HG02610 (cell line): Measurements from ENCODE around the gene SLC25A48.

Experiments
- ATAC-seq: cut with Tn5 transposase; IDR thresholded peaks from one replicate; pipeline ENCODE4 v1.9.1; 2021; ENCODE audit warnings: mild to moderate bottlenecking, moderate library complexity; ENCODE audit not compliant: unreplicated experiment

SLC25A48 gene

DNA sequence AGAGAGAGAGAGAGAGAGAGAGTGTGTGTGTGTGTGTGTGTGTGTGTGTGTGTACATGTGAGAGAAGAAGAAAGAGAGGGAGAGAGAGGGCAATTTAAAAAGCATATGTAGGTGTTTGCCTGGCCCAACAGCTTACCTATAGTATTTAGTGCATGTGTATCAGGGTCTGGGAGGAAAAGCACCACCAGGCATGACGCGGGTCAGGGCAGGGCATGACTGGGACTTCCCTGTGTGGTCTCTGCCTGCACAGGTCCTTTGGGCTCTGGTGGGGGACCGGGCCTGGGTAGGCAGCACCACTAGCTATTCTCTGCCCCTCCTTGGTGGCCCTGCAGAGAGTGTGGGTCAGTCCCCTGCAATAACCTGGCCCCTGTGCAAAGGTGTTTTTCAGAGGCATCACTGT is 45.1 kb downstream of the SLC25A48 start:
- ATAC-seq: no peak

DNA sequence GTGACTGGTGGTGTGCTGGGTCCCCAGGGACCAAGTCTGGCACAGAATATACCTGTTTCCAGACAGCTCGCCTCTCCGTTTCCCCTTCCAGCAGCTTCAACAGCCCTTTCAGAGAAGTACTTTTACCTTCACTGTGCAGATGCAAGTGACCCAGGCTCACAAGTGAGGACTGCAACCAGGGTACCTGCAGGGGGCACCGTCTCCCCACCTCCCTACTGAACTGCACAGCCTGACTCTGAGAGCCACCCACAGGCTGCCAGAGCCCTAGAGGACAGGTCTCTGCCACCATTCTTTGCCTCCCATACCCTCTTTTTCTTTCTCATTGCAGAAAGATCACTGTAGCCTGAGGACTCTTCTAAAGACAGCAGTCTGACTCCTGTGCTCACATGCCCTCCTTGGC is 45.8 kb downstream of the SLC25A48 start:
- no peak for ATAC-seq

DNA sequence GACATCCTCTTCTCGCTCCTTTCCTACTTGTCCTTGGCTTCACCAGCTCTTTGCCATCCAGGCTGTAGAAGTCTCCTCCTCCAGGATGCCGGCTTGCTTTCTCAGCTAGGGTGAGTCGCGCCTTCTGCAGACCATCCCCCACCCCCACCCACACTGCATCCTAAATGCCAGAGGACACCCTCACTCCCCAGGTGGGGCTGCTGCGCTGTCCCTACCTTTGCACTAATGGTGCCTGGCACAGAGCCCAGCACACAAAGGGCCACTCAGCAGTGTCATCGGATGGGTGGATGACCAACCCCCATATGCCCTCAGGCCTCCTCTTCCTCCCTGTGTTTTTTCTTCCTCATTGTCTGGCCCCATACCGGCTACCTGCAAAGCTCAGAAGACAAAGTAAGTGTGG is 46.3 kb downstream of the SLC25A48 start:
- ATAC-seq: no peak

DNA sequence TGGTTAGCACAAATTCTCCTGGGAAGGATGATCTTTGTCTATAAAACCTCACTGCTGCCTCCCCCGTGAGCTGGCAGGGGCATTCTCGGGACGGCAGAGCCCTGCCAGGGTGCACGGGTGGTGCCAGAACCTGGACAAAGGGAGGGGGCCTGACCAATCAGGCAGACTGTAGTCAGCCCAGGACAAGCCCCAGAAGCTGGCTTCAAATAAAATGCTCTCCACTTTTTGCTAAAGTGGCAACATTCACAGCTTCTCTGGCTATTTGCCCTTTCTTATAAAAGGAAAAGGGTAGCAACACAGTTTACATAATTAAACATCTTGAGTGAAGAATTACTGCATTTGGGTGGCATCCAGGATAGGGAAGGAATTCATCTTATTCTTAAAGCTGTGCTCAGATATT is 46.8 kb downstream of the SLC25A48 start:
- ATAC-seq: no peak

DNA sequence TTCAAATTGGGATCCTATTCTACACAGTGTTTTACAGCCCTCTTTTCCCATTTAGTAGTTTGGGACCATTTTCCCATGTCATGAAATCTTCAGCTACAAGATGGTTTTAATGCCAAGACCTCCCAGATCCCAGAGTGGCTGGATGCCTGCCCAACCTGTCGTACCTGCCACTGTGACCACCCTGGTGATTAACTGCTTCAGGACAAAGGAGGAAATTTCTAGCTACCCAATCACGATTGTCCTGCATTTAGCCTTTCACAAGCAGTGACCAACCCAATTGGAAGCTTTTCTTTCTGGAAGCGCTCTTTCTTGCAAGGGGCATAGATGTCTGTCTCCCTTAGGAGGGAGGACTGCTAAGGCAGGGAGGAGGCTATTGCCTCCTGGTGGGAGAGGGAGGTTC is 47.4 kb downstream of the SLC25A48 start:
- no peak for ATAC-seq

DNA sequence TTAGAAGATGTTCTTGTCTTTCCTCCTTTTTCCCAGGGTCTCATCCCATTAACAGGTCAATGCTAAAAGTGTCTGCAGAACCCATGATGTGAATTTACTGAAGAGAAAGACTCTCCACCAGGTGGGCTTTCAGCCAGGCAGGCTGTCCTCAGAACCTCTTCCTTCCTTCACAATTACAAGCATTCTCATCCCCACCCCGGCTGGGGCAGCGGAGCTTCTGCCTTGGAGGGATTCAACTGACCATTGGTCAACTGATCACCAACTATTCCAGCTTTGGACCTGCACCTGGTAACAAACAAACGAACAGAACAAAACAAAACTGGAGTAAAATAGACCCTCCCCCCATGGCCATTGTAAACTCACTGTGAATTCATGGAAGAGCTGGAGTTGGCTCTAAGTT is 48.6 kb downstream of the SLC25A48 start:
- no peak for ATAC-seq

DNA sequence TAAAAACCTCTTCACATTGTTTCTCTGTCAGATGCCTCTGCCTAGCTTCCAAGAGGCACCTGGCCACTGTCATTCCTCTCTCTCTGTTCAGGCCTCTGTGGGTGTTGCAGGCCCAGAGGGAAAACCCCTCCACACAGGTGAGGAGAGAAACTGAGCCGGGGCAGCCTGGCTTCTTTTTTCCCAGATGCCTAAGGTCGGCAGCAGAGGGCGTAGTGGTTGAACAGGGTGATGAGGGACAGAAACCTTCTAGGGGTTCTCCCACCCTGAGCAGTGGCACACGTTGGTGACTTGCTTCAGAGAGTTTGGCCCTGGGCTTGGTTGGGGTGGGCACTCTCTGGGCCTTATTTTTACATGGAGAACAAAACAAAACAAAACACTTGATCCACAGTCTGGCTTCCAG is 49.0 kb downstream of the SLC25A48 start:
- ATAC-seq: no peak

DNA sequence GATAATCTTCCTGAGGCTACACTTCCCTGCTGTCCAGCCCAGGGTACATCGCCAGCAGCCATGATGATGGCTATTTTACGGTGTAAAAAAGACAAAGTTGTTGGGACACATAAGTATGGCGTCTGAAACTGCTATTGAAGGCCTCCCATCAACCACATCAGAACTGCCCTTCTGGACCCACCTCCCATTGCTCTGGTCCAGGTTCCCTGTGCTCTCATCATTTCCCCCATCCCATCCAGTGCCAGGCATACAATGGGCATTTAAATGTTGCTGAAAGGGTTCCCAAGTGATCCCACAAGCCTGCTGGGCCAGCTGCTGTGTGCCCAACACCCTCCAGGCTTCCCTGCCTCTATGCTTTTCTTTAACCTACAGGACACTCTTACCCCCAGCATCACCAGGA is 50.6 kb downstream of the SLC25A48 start:
- no peak for ATAC-seq

DNA sequence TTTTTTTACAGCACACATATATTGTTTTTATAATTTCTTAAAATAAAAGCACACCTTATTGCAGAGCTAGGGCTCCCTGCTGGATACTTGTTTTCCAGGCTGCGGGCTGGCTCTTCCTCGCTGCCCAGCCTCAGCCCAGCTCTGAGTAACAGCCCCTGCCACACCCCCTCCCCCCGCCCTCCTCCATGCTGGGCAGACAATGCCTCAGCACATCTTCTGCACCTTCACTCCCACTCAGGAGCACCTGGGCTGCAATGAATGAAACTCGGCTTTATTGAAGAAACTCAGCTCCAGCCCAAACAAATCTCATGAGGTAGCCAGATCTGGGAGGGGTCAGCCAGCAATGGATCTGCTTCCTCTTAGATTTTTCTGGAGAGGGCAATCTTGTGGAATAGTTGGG is 51.7 kb downstream of the SLC25A48 start:
- ATAC-seq: no peak

DNA sequence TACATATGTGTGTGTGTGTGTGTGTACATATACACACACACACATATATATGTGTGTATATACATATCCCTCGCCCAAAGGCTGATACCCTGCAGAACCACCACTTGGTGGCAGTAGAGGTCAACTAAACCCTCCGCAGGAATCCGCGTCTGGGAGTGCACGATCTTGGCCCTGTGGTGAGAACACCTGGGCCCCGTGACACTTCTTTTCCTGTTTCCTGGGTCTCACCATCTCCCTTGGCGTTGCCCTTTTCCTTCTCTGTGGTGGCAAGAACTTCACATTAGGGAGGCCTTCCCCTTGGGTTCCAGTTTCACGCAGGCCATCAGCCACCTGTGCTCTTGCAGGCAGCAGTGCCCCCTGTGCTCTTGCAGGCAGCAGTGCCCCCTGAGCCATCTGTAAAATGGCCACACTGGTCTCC is 53.0 kb downstream of the SLC25A48 start:
- peak; percentile 83 for ATAC-seq

DNA sequence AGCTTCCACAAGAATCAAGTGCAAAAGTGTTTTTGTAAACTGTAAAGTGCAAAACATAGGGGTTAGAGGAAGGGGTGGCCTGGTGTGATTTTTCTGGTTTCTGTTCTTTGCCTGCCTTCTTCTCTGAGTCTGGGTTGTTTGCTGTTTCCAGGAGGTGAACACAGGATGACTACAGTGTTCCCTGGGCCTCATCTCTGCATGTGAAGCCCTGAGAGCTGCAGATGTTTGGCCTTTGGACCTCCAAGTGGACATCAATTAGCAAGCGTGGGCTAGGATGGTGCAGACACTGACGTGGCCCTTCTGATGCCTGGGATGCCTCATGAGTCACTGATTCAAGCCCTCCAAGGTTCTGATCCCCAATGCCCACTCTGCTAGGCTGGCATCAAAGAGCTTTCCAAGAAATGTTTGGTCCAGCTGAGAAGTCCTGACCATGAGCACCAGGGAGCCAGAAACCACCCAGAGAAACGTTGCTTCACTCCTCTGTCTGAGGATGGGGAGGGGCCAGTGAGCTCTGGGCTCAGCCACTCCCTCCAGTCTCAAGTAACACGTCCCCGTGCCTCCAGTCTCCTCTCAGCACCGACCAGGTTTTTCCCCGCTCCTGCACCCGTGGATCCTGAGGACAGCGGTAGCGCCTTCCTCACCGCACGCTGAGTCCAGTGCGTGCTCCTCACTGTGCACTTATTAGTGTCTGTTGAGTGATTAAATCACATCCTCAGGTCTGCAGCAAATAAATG is 53.6 kb downstream of the SLC25A48 start:
- ATAC-seq: no peak

DNA sequence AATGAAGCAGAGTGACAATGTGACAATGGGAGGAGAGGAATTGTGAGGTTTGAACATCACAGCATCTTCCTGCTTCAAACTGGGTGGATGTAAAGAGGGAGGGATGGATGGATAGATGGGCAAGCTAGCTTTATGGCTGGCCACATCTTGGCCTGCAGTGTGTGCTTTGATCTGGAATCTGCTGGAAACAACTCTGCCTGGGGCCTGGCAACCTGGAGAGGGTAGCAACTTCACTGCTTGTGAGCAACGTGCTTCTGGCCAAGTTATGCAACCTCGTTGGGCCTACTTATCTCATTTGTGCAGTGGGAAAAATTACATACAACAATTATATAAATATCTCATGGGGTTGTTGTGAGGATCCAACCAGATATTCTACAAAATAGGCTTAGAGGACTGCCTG is 55.8 kb downstream of the SLC25A48 start:
- no peak for ATAC-seq

DNA sequence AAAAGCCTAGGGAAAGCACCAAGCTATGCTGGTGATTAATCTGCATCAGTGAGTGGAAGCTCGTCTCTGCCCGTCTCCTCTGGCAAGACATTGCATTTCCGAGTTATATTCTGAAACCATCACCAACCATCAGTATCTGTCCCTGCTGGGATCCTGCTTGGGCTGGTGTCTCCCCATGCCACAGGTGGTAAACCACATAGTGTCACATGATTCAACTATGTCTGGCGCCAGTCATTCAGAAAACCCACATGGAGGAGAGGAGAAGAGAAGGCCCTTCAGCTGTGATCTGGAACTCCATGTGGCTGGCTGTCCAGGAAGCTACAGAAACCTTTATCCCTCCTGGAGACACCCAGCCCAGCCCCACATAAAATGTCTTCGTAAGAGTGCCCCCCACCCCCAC is 56.4 kb downstream of the SLC25A48 start:
- ATAC-seq: peak; percentile 80

DNA sequence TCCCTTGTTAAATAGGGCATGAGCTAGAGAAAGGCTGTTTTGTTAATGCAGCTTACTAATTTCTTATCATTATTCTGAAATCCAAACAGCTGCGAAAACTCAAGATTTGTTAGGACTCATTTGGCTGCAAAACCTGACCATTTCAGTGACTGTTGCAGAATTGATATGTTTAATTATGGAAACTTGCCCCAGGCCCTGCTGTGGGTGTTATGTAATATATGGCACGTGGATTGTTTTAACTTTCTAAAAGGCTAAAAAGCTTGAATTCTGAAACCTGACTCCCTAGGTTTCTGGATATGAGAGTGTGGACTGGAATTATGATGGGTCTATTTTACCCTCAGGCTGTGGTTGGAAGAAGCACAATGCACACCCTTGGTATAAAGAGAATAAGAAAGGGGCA is 56.8 kb downstream of the SLC25A48 start:
- no peak for ATAC-seq

DNA sequence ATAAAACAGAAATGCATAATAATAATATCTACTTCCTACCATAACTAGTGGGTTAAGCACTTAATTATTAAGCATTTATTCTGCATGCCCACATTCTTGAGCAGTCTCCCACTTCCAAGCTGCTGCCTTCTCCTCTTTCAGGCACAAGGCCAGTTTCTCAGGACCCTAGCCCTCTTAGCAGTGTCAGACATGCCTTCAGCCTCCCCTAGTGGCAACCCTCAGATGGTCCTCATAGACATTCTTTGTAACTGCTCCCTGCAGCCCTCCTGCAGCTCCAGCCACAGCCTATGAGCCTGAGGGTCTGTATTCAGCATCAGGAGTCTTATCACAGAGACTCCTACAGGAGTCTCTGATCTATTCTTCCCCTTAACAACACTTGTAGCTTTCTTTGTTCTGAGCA is 57.3 kb downstream of the SLC25A48 start:
- no peak for ATAC-seq

DNA sequence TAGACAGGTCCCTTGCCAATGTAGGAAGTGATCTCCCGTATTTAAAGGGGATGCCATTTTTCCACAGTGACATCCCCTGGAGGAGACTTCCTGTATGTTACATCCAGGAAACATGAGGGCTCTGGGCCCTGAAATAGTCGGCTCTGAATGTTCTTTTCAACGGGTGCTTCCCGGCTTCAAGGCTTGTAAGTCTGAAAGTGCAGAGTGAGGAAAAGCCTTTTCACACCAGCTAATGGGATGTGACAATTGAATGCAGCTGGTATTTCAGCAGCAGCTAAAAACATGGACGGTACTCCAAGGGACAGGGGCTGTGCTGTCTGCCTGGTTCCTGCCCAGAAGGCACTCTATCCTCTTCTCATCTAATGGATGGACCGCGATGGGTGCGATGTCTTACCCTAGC is 59.8 kb downstream of the SLC25A48 start:
- no peak for ATAC-seq

DNA sequence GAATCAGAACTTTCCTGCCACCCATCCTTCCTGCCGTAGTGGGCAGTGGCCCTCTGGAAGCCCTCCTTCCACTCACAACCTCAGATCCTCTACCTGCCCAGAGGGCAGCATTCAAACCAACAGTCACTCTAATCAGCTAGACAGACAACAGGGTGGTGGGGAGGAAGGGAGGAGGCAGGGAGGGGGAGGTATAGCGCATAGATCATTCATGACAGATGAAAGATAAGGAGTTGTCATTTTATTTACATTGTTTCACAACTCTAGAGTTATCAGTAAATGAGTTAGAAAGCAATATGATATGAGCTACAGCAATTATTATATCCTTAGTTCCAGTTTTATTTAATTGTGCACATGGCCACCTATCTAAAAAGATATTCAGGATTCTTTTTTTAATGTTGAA is 60.3 kb downstream of the SLC25A48 start:
- ATAC-seq: no peak

DNA sequence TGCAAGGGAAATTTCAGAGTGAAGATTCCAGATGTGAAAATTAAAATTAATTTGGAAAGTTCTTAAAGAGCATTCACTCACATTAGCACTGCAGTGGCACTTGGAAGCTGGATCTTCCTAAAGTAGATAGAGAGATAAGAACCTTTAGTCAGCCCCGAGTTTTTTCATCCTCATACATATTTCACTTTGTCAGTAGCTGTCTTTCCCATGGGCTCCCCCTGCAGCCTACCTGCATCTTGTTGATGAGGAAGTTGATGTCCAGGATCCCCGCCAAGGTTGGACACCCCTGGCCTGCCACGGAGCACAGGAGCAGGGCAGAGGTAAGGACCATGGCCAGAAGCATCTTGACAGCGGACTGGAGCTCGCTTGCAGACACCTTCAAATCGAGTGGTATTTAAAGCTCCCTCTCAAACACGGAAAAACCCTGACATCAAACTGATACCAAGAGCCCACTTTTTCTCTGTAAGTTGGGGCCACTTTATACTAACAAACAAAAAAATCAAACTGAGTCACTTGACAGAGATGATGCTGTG is 61.1 kb downstream of the SLC25A48 start, which contains the start of gene IL9:
Gene IL9, minus strand, starts transcription at position 368 of the 533 bp plus-strand sequence. Its CDS starts 25 bp downstream, at position 343.
- ATAC-seq: no peak

DNA sequence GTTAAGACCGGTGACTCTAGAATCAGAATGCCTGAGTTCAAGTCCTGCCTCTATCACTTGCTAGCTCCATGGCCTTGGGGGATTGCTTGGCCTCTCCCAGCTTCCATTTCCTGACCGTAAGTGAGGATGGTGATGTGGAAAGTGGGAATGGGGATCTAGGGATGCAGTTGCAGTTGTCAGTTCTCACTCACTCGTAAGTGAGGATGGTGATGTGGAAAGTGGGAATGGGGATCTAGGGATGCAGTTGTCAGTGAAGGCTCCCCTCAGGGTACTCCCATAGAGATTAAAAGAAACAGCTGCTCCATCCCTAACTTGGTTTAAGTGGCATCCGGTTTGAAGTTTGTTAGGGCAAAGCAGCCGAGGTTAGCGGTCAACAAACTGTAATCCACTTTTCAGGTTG is 64.2 kb downstream of the SLC25A48 start:
- no peak for ATAC-seq

DNA sequence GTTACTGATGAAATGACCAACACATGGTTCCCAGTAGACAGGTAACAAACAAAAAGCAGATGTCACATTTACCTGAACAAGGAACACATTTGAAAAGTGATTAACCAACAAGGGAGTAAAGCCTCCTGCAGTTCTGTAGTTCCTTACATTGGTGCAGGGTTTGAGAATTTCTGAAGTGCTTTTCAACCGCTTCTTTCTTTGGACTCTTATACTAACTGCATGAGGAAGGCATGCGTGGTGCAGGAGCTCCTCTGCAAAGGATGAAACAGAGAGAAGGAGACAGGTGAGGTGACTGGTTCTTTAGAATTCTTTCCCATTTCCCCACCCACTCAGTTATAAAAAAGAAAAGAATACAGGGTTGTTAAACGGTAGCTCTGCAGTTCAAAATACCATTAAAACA is 65.8 kb downstream of the SLC25A48 start:
- no peak for ATAC-seq

DNA sequence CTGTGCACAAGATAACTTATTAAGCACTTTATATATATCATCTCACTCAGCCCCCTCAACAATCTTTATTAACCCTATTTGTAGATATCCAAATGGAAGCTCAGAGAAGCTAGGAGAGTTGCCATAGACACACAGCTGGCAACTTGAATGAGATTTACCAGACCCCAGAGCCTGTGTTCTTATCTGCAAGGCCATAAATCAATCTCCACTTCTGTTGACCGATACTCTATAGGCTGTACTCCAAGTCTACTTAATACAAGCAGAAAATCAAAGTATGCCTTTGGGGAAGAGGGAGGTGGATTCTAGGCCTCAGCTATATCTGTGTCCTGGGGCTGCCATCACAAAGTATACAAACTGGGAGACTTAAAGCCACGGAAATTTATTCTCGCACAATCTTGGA is 67.2 kb downstream of the SLC25A48 start:
- no peak for ATAC-seq

DNA sequence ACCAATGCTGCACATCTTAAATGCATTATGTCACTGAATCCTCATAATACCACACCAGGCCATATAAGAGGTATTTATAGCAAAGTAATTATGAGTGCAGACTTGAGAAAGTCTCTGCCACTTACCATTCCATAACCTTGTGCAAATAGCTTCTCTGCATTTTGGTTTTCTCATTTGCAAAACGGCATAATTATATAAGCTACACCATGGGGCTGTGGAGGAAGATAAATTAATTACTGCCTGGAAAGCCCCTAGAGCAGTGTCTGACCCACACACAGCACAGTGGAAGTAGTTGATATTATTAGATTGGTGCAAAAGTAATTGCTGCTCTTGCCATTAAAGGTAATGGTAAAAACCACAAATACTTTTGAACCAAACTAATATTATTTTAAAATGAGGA is 70.7 kb downstream of the SLC25A48 start:
- ATAC-seq: no peak
